ENCODE results near the gene RALGAPA1. TPM values are rescaled to one million over a fixed set of nuclear protein-coding genes. Genes with fewer than 3 reads are reported as not detected.

Gene RALGAPA1
- total and polyA plus RNA-seq, 9 of the 15 experiments (the other 6 are each of a cell fraction or from before 2014, with no cell fraction given) = 2.5 to 16.3 (median 6.2) TPM

DNA sequence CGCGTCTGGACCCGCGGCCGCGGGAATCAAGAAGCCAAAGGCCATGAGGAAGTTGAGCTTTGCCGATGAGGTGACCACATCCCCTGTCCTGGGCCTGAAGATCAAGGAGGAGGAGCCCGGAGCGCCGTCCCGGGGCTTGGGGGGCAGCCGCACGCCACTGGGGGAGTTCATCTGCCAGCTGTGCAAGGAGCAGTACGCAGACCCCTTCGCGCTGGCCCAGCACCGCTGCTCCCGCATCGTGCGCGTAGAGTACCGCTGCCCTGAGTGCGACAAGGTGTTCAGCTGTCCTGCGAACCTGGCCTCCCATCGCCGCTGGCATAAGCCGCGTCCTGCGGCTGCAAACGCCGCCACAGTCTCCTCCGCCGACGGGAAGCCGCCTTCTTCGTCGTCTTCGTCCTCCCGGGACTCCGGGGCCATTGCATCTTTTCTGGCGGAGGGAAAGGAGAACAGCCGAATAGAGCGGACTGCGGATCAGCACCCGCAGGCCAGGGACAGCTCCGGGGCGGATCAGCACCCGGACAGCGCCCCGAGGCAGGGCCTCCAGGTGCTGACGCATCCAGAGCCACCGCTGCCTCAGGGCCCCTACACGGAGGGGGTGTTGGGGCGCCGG, 274.1 kb downstream of the RALGAPA1 start (continued):
- TF ChIP-seq, protein P1, sequence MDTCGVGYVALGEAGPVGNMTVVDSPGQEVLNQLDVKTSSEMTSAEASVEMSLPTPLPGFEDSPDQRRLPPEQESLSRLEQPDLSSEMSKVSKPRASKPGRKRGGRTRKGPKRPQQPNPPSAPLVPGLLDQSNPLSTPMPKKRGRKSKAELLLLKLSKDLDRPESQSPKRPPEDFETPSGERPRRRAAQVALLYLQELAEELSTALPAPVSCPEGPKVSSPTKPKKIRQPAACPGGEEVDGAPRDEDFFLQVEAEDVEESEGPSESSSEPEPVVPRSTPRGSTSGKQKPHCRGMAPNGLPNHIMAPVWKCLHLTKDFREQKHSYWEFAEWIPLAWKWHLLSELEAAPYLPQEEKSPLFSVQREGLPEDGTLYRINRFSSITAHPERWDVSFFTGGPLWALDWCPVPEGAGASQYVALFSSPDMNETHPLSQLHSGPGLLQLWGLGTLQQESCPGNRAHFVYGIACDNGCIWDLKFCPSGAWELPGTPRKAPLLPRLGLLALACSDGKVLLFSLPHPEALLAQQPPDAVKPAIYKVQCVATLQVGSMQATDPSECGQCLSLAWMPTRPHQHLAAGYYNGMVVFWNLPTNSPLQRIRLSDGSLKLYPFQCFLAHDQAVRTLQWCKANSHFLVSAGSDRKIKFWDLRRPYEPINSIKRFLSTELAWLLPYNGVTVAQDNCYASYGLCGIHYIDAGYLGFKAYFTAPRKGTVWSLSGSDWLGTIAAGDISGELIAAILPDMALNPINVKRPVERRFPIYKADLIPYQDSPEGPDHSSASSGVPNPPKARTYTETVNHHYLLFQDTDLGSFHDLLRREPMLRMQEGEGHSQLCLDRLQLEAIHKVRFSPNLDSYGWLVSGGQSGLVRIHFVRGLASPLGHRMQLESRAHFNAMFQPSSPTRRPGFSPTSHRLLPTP (IDR thresholded peaks at IDR 0.05; ENCODE audit: borderline replicate concordance, extremely low read depth, insufficient read length) = no peak
- TF ChIP-seq, protein P2, sequence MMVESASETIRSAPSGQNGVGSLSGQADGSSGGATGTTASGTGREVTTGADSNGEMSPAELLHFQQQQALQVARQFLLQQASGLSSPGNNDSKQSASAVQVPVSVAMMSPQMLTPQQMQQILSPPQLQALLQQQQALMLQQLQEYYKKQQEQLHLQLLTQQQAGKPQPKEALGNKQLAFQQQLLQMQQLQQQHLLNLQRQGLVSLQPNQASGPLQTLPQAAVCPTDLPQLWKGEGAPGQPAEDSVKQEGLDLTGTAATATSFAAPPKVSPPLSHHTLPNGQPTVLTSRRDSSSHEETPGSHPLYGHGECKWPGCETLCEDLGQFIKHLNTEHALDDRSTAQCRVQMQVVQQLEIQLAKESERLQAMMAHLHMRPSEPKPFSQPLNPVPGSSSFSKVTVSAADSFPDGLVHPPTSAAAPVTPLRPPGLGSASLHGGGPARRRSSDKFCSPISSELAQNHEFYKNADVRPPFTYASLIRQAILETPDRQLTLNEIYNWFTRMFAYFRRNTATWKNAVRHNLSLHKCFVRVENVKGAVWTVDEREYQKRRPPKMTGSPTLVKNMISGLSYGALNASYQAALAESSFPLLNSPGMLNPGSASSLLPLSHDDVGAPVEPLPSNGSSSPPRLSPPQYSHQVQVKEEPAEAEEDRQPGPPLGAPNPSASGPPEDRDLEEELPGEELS (CRISPR knock-in tag; IDR thresholded peaks at IDR 0.05; ENCODE audit: borderline replicate concordance) = peak; percentile 99
- TF ChIP-seq, protein P3, sequence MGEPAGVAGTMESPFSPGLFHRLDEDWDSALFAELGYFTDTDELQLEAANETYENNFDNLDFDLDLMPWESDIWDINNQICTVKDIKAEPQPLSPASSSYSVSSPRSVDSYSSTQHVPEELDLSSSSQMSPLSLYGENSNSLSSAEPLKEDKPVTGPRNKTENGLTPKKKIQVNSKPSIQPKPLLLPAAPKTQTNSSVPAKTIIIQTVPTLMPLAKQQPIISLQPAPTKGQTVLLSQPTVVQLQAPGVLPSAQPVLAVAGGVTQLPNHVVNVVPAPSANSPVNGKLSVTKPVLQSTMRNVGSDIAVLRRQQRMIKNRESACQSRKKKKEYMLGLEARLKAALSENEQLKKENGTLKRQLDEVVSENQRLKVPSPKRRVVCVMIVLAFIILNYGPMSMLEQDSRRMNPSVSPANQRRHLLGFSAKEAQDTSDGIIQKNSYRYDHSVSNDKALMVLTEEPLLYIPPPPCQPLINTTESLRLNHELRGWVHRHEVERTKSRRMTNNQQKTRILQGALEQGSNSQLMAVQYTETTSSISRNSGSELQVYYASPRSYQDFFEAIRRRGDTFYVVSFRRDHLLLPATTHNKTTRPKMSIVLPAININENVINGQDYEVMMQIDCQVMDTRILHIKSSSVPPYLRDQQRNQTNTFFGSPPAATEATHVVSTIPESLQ (CRISPR knock-in tag; IDR thresholded peaks at IDR 0.05) = peak; percentile 100
- TF ChIP-seq, protein P4, sequence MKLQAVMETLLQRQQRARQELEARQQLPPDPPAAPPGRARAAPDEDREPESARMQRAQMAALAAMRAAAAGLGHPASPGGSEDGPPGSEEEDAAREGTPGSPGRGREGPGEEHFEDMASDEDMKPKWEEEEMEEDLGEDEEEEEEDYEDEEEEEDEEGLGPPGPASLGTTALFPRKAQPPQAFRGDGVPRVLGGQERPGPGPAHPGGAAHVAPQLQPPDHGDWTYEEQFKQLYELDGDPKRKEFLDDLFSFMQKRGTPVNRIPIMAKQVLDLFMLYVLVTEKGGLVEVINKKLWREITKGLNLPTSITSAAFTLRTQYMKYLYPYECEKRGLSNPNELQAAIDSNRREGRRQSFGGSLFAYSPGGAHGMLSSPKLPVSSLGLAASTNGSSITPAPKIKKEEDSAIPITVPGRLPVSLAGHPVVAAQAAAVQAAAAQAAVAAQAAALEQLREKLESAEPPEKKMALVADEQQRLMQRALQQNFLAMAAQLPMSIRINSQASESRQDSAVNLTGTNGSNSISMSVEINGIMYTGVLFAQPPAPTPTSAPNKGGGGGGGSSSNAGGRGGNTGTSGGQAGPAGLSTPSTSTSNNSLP (IDR thresholded peaks at IDR 0.05; ENCODE audit: borderline replicate concordance, low read depth, low read length) = no peak
- TF ChIP-seq PHB (CRISPR knock-in tag; IDR thresholded peaks at IDR 0.05) (no peak), ZNF668 (CRISPR knock-in tag; IDR thresholded peaks at IDR 0.05) (peak; percentile 59; the same call in 1 of the 2 replicates), FOXA3 (CRISPR knock-in tag; conservative IDR thresholded peaks at IDR 0.05 in 1 of 2, IDR thresholded peaks at IDR 0.05 in 1 of 2) (peak in 1 of 2 experiments; percentile 92; a peak in 2 of 4 replicates)
- TF ChIP-seq, protein P5, sequence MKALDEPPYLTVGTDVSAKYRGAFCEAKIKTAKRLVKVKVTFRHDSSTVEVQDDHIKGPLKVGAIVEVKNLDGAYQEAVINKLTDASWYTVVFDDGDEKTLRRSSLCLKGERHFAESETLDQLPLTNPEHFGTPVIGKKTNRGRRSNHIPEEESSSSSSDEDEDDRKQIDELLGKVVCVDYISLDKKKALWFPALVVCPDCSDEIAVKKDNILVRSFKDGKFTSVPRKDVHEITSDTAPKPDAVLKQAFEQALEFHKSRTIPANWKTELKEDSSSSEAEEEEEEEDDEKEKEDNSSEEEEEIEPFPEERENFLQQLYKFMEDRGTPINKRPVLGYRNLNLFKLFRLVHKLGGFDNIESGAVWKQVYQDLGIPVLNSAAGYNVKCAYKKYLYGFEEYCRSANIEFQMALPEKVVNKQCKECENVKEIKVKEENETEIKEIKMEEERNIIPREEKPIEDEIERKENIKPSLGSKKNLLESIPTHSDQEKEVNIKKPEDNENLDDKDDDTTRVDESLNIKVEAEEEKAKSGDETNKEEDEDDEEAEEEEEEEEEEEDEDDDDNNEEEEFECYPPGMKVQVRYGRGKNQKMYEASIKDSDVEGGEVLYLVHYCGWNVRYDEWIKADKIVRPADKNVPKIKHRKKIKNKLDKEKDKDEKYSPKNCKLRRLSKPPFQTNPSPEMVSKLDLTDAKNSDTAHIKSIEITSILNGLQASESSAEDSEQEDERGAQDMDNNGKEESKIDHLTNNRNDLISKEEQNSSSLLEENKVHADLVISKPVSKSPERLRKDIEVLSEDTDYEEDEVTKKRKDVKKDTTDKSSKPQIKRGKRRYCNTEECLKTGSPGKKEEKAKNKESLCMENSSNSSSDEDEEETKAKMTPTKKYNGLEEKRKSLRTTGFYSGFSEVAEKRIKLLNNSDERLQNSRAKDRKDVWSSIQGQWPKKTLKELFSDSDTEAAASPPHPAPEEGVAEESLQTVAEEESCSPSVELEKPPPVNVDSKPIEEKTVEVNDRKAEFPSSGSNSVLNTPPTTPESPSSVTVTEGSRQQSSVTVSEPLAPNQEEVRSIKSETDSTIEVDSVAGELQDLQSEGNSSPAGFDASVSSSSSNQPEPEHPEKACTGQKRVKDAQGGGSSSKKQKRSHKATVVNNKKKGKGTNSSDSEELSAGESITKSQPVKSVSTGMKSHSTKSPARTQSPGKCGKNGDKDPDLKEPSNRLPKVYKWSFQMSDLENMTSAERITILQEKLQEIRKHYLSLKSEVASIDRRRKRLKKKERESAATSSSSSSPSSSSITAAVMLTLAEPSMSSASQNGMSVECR (CRISPR knock-in tag; IDR thresholded peaks at IDR 0.05) = peak; percentile 100
- TF ChIP-seq, protein P6, sequence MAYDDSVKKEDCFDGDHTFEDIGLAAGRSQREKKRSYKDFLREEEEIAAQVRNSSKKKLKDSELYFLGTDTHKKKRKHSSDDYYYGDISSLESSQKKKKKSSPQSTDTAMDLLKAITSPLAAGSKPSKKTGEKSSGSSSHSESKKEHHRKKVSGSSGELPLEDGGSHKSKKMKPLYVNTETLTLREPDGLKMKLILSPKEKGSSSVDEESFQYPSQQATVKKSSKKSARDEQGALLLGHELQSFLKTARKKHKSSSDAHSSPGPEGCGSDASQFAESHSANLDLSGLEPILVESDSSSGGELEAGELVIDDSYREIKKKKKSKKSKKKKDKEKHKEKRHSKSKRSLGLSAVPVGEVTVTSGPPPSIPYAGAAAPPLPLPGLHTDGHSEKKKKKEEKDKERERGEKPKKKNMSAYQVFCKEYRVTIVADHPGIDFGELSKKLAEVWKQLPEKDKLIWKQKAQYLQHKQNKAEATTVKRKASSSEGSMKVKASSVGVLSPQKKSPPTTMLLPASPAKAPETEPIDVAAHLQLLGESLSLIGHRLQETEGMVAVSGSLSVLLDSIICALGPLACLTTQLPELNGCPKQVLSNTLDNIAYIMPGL (CRISPR knock-in tag; IDR thresholded peaks at IDR 0.05) = peak; percentile 99

Measured in K562 (cell line).